ENCODE results near the gene LPP.

- TF ChIP-seq GATA3 (IDR thresholded peaks at IDR 0.05; ENCODE audit: low read depth, low read length): no peak
- no peak for TF ChIP-seq GATA2 (IDR thresholded peaks at IDR 0.05; ENCODE audit: low read depth, low read length)
Observed at GRCh38 chr3:188416041-188416440, 262.1 kb downstream of the LPP start.

Data from SH-SY5Y (cell line).